ENCODE measurements around the gene NR4A3.
"Not testable (repeated sequence)": the region's sequence is repeated elsewhere in the genome, so short reads cannot be mapped to it uniquely, and the experiment has no call there.

Gene NR4A3

GRCh38 chr9:99834474-99834873 lies 12.8 kb downstream of the NR4A3 start:
- no peak for DNase-seq

- no peak for DNase-seq
These were observed 13.5 kb downstream of the NR4A3 start for GRCh38 chr9:99835142-99835541.

- DNase-seq: no peak
These were observed 13.9 kb downstream of the NR4A3 start for GRCh38 chr9:99835581-99835980.

- no peak for DNase-seq
These were observed 18.4 kb downstream of the NR4A3 start for GRCh38 chr9:99840072-99840471.

- no peak for DNase-seq
These were observed 23.4 kb downstream of the NR4A3 start for GRCh38 chr9:99845063-99845462.

GRCh38 chr9:99848447-99848846 lies 26.8 kb downstream of the NR4A3 start:
- no peak for DNase-seq

GRCh38 chr9:99850736-99851499 lies 29.2 kb downstream of the NR4A3 start:
- DNase-seq: no peak

GRCh38 chr9:99851500-99851822 lies 29.8 kb downstream of the NR4A3 start:
- DNase-seq: no peak

GRCh38 chr9:99852617-99853016 lies 30.9 kb downstream of the NR4A3 start:
- no peak for DNase-seq

GRCh38 chr9:99855467-99856176 lies 33.9 kb downstream of the NR4A3 start:
- no peak for DNase-seq

GRCh38 chr9:99857576-99857975 lies 35.9 kb downstream of the NR4A3 start:
- not testable (repeated sequence) for DNase-seq

GRCh38 chr9:99858087-99858486 lies 36.4 kb downstream of the NR4A3 start:
- DNase-seq: no peak

GRCh38 chr9:99859243-99859980 lies 37.7 kb downstream of the NR4A3 start:
- peak in 1 of 3 donors; percentile 64 for DNase-seq

GRCh38 chr9:99860266-99860665 lies 38.6 kb downstream of the NR4A3 start:
- no peak for DNase-seq

GRCh38 chr9:99863955-99864354 lies 42.3 kb downstream of the NR4A3 start:
- peak in 1 of 3 donors; percentile 17 for DNase-seq

- peak in 2 of 3 donors; percentile 23 to 31 for DNase-seq
These were observed 44.7 kb downstream of the NR4A3 start for GRCh38 chr9:99866398-99866797.

GRCh38 chr9:99867536-99867935 lies 45.9 kb downstream of the NR4A3 start:
- peak in 2 of 3 donors; percentile 28 to 38 for DNase-seq

GRCh38 chr9:99867968-99868367 lies 46.3 kb downstream of the NR4A3 start:
- DNase-seq: peak in 2 of 3 donors; percentile 29 to 30

- DNase-seq: peak; percentile 14 to 44 (median 44)
These were observed 47.2 kb downstream of the NR4A3 start for GRCh38 chr9:99868845-99869244.

GRCh38 chr9:99870126-99870525 lies 48.4 kb downstream of the NR4A3 start:
- peak in 1 of 3 donors; percentile 19 for DNase-seq

GRCh38 chr9:99873531-99873930 lies 51.8 kb downstream of the NR4A3 start:
- DNase-seq: peak in 1 of 3 donors; percentile 17

- DNase-seq: peak in 1 of 3 donors; percentile 18
These were observed 52.4 kb downstream of the NR4A3 start for GRCh38 chr9:99873943-99874584.

GRCh38 chr9:99876190-99876589 lies 54.5 kb downstream of the NR4A3 start:
- peak in 1 of 3 donors; percentile 25 for DNase-seq

Data from suppressor macrophage treated with lipopolysaccharide for 1 hour (primary cell).